Measurements from ENCODE around the gene DNMT3B. TPM values are rescaled to one million over a fixed set of nuclear protein-coding genes. Genes with fewer than 3 reads are reported as not detected.
A peak's percentile ranks its signal among the peaks of the same experiment; 100 is the strongest.

The DNMT3B gene
- total RNA-seq, 3 donors from 2014 or later = 0.96 to 2.0 (median 1.8) TPM

GRCh38 chr20:32820698-32821377 is 58.7 kb downstream of the DNMT3B start:
- Histone ChIP-seq H3K27ac (peak overlapping the region; percentile 96 to 98), H3K27me3 (no peaks in the 10 kb centered on the region), H3K4me1 (no peaks in the 10 kb centered on the region), H3K36me3 (no peaks in the 10 kb centered on the region), H3K4me3 (peak overlapping the region; percentile 75 to 95 (median 81)), H3K9me3 (no peaks in the 10 kb centered on the region)
- no peak for TF ChIP-seq POLR2AphosphoS5 (IDR thresholded peaks at IDR 0.05)
- TF ChIP-seq, protein P1, sequence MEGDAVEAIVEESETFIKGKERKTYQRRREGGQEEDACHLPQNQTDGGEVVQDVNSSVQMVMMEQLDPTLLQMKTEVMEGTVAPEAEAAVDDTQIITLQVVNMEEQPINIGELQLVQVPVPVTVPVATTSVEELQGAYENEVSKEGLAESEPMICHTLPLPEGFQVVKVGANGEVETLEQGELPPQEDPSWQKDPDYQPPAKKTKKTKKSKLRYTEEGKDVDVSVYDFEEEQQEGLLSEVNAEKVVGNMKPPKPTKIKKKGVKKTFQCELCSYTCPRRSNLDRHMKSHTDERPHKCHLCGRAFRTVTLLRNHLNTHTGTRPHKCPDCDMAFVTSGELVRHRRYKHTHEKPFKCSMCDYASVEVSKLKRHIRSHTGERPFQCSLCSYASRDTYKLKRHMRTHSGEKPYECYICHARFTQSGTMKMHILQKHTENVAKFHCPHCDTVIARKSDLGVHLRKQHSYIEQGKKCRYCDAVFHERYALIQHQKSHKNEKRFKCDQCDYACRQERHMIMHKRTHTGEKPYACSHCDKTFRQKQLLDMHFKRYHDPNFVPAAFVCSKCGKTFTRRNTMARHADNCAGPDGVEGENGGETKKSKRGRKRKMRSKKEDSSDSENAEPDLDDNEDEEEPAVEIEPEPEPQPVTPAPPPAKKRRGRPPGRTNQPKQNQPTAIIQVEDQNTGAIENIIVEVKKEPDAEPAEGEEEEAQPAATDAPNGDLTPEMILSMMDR (IDR thresholded peaks at IDR 0.05) = no peak
- TF ChIP-seq POLR2A (IDR thresholded peaks at IDR 0.05) = no peak
- intact Hi-C loops (cut with DNase I; ENCODE audit: low total_unique reads) = no loop called here
- DNase-seq (ENCODE audit: low spot score in 2 of 2) = no peak

DNA sequence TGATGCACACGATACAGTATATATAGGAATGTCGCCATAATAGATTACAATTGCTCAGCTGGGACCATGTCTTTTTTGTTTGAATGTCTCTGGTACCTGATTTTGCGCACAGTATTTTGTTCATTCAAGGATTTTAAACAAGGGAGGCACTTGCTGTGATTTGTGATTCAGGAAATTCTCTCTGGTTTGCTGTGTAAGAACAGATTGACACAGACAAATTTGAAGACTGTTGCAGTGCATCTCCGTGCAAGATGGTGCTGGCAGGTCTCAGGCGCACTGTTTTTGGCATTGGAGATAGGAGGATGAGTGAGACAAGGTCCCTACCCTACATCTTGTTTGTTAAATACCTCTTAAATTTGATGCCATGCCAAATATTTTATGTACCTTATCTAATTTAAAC is 60.0 kb downstream of the DNMT3B start:
- H3K27me3 ChIP-seq = no peaks in the 10 kb centered on the region
- TF ChIP-seq, protein P1 (IDR thresholded peaks at IDR 0.05) = no peak
- TF ChIP-seq POLR2AphosphoS5 (IDR thresholded peaks at IDR 0.05) = no peak
- no peaks in the 10 kb centered on the region for H3K36me3 ChIP-seq
- H3K4me1 ChIP-seq = no peaks in the 10 kb centered on the region
- no peak overlapping the region for H3K4me3 ChIP-seq
- intact Hi-C loops (cut with DNase I; ENCODE audit: low total_unique reads) = no loop called here
- no peaks in the 10 kb centered on the region for H3K9me3 ChIP-seq
- no peak for DNase-seq (ENCODE audit: low spot score in 2 of 2)
- peak overlapping the region; percentile 20 to 36 for H3K27ac ChIP-seq

- Histone ChIP-seq H3K27ac (peak overlapping the region; percentile 20 to 25), H3K4me3 (no peak overlapping the region), H3K9me3 (no peaks in the 10 kb centered on the region), H3K27me3 (no peaks in the 10 kb centered on the region), H3K4me1 (no peaks in the 10 kb centered on the region), H3K36me3 (no peaks in the 10 kb centered on the region)
- intact Hi-C loops (cut with DNase I; ENCODE audit: low total_unique reads) = no loop called here
- no peak for TF ChIP-seq POLR2AphosphoS5 (IDR thresholded peaks at IDR 0.05)
- TF ChIP-seq, protein P1 (IDR thresholded peaks at IDR 0.05) = no peak
- no peak for TF ChIP-seq POLR2A (IDR thresholded peaks at IDR 0.05)
- no peak for DNase-seq (ENCODE audit: low spot score in 2 of 2)
Measured at GRCh38 chr20:32823078-32823477, 60.9 kb downstream of the DNMT3B start.

GRCh38 chr20:32823737-32824588 is 61.8 kb downstream of the DNMT3B start:
- no peak for DNase-seq (ENCODE audit: low spot score in 2 of 2)
- no peaks in the 10 kb centered on the region for H3K4me1 ChIP-seq
- no peaks in the 10 kb centered on the region for H3K27me3 ChIP-seq
- H3K36me3 ChIP-seq = no peaks in the 10 kb centered on the region
- TF ChIP-seq, protein P1 (IDR thresholded peaks at IDR 0.05) = no peak
- TF ChIP-seq POLR2A (IDR thresholded peaks at IDR 0.05) (no peak), POLR2AphosphoS5 (IDR thresholded peaks at IDR 0.05) (no peak)
- peak overlapping the region; percentile 20 to 25 for H3K27ac ChIP-seq
- H3K9me3 ChIP-seq = no peaks in the 10 kb centered on the region
- intact Hi-C loops (cut with DNase I; ENCODE audit: low total_unique reads) = no loop called here
- H3K4me3 ChIP-seq = no peak overlapping the region
